ENCODE measurements around the gene SIVA1.

DNA sequence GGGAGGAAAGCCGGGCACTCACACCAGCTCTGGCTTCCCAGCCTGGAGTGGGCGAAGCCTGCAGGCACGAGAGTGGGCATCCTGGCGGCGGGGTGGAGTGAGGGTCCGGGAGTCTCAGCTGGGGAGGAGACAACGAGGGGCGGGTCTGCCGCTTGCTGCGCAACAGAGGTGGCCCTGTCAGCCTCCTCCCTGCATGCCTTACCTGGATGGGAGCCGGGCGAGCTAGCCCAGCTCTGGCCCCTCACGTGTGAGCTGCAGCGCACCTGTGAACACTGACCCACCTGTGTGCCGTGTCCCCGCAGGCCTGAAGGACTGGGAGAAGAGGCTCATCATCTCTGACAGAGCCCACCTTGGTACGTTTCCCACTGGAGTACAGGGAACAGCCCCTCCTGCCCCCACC, 13.9 kb upstream of the SIVA1 start:
- TF ChIP-seq, protein P1, sequence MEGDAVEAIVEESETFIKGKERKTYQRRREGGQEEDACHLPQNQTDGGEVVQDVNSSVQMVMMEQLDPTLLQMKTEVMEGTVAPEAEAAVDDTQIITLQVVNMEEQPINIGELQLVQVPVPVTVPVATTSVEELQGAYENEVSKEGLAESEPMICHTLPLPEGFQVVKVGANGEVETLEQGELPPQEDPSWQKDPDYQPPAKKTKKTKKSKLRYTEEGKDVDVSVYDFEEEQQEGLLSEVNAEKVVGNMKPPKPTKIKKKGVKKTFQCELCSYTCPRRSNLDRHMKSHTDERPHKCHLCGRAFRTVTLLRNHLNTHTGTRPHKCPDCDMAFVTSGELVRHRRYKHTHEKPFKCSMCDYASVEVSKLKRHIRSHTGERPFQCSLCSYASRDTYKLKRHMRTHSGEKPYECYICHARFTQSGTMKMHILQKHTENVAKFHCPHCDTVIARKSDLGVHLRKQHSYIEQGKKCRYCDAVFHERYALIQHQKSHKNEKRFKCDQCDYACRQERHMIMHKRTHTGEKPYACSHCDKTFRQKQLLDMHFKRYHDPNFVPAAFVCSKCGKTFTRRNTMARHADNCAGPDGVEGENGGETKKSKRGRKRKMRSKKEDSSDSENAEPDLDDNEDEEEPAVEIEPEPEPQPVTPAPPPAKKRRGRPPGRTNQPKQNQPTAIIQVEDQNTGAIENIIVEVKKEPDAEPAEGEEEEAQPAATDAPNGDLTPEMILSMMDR (tag by site-specific recombination; IDR thresholded peaks at IDR 0.05), result no peak
- TF ChIP-seq ZNF660 (tag by site-specific recombination; IDR thresholded peaks at IDR 0.05) (no peak), ZFP69B (tag by site-specific recombination; IDR thresholded peaks at IDR 0.05) (no peak), ZNF292 (tag by site-specific recombination; IDR thresholded peaks at IDR 0.05; ENCODE audit: borderline replicate concordance, low read depth) (no peak), ZNF214 (tag by site-specific recombination; IDR thresholded peaks at IDR 0.05; ENCODE audit: borderline replicate concordance) (no peak), ZNF23 (tag by site-specific recombination; IDR thresholded peaks at IDR 0.05; ENCODE audit: borderline replicate concordance) (no peak), ZNF426 (tag by site-specific recombination; IDR thresholded peaks at IDR 0.05) (no peak)
- TF ChIP-seq, protein P2, sequence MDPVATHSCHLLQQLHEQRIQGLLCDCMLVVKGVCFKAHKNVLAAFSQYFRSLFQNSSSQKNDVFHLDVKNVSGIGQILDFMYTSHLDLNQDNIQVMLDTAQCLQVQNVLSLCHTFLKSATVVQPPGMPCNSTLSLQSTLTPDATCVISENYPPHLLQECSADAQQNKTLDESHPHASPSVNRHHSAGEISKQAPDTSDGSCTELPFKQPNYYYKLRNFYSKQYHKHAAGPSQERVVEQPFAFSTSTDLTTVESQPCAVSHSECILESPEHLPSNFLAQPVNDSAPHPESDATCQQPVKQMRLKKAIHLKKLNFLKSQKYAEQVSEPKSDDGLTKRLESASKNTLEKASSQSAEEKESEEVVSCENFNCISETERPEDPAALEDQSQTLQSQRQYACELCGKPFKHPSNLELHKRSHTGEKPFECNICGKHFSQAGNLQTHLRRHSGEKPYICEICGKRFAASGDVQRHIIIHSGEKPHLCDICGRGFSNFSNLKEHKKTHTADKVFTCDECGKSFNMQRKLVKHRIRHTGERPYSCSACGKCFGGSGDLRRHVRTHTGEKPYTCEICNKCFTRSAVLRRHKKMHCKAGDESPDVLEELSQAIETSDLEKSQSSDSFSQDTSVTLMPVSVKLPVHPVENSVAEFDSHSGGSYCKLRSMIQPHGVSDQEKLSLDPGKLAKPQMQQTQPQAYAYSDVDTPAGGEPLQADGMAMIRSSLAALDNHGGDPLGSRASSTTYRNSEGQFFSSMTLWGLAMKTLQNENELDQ (tag by site-specific recombination; IDR thresholded peaks at IDR 0.05; ENCODE audit: low read depth), result no peak
